Memory B cell (primary cell): ENCODE results near the gene HES5.
A peak's percentile ranks its signal among the peaks of the same experiment; 100 is the strongest.

Experiments used
- ATAC-seq: fragments of 150-1000 bp; cut with Tn5 transposase; 2 replicates; pipeline ENCODE4 v1.10.0; 2021; ENCODE audit warnings: low read depth, mild to moderate bottlenecking, moderate library complexity
- DNase-seq, 2 donors: peaks; one replicate each; pipeline ENCODE4 v3.0.0; 2022; ENCODE audit warnings: low spot score in 2 of 2
- H3K27ac Mint-ChIP-seq: one replicate; pipeline ENCODE4 v1.8.0; 2022; ENCODE audit warnings: mild to moderate bottlenecking, moderate library complexity, mixed read lengths
- H3K27me3 Mint-ChIP-seq: one replicate; pipeline ENCODE4 v1.8.0; 2022; ENCODE audit warnings: mixed read lengths
- H3K36me3 Mint-ChIP-seq: one replicate; pipeline ENCODE4 v1.8.0; 2022; ENCODE audit warnings: mild to moderate bottlenecking, mixed read lengths
- H3K4me1 Mint-ChIP-seq: one replicate; pipeline ENCODE4 v1.8.0; 2022; ENCODE audit warnings: mixed read lengths
- H3K4me3 Mint-ChIP-seq: one replicate; pipeline ENCODE4 v1.8.0; 2022; ENCODE audit warnings: mild to moderate bottlenecking, moderate library complexity, mixed read lengths
- H3K9me3 Mint-ChIP-seq: one replicate; pipeline ENCODE4 v1.8.0; 2022; ENCODE audit warnings: mixed read lengths

HES5 gene

DNA sequence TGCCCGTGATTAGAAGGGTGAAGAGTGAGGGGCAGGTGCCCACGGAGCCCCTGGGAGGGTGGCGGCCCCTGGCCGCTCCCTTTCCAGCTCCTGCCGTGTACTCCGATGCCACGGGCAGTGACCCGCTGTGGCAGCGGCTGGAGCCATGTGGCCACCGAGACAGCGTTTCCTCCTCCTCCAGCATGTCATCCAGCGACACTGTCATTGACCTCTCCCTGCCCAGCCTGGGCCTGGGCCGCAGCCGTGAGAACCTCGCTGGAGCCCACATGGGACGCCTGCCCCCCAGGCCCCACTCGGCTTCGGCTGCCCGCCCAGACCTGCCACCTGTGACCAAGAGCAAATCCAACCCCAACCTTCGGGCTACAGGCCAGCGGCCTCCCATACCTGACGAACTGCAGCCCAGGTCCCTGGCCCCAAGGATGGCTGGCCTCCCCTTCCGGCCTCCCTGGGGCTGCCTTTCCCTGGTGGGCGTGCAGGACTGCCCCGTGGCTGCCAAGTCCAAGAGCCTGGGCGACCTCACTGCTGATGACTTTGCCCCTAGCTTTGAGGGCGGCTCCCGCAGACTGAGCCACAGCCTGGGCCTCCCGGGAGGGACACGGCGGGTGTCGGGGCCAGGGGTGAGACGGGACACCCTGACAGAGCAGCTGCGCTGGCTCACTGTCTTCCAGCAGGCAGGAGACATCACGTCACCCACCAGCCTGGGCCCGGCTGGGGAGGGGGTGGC is 25.7 kb downstream of the HES5 start:
- no peak for DNase-seq
- no peak overlapping the region for H3K27ac Mint-ChIP-seq
- H3K4me1 Mint-ChIP-seq: peaks cover 6% of the 10 kb centered on the region
- ATAC-seq: no peak
- H3K27me3 Mint-ChIP-seq: no peaks in the 10 kb centered on the region
- H3K9me3 Mint-ChIP-seq: no peaks in the 10 kb centered on the region
- H3K36me3 Mint-ChIP-seq: peaks cover 3% of the 10 kb centered on the region
- no peak overlapping the region for H3K4me3 Mint-ChIP-seq

DNA sequence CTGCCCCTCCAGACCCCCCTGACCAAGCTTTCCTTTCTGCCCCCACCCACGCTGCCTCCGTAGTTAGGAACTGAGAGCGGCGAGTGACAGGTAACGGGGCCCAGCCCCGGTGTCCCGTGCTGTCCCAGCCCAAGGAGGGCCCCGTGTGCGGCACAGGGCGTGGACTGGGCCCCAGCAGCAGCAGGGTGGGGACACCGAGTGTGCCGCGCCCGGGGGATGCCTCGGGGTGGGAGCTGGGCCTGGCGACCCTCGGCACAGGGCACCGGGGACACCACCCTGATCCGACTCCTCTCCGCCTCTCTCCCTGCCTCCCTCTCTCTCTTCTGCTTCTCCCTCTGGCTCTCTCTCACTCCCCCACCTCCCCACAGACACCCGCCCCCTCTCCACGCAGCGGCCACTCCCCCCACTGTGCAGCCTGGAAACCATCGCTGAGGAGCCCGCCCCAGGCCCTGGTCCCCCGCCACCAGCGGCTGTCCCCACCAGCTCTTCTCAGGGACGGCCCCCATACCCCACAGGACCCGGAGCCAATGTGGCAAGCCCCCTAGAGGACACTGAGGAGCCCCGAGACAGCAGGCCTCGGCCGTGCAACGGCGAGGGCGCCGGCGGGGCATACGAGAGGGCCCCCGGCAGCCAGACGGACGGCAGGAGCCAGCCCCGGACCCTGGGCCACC is 26.4 kb downstream of the HES5 start:
- Mint-ChIP-seq H3K36me3 (peaks cover 3% of the 10 kb centered on the region), H3K4me3 (no peak overlapping the region), H3K9me3 (no peaks in the 10 kb centered on the region), H3K27ac (no peak overlapping the region), H3K4me1 (peaks cover 11% of the 10 kb centered on the region), H3K27me3 (no peaks in the 10 kb centered on the region)
- no peak for DNase-seq
- ATAC-seq: no peak

DNA sequence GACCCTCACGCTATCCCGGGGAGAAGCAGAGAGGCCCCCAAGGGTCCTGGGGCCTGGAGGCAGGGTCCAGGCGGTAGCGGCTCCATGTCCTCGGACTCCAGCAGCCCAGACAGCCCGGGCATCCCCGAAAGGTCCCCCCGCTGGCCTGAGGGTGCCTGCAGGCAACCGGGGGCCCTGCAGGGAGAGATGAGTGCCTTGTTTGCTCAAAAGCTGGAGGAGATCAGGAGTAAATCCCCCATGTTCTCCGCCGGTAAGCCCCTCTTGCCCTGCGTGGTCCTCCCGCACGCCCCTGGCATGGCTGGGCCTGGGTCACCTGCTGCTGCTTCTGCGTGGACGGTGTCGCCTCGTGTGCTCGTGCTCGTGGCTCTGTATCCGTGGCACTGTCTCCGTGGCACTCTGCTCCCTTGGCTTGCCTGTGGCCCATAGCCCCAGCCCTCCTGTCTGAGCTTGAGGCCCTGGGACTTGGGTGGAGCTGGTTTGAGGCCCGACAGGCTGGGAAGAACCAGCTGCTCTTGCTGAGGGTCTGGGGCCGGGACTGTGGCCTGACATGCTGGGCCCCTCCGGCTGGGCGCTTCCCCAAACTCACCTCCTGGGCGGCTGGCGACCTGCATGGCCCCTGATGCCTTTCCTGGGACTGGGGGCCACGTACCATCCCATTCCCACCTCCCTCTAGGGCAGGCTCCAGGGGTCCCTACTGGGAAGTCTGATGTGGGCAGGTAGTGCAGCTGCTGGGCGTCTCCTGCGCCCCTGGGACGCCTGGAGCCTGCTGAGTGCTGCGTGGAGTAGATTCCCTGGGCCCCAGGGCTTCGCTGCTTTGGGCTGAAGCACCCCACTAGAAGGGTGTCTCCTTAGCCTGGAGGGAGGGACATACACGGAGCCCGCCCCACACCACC is 27.2 kb downstream of the HES5 start:
- no peak for ATAC-seq

DNA sequence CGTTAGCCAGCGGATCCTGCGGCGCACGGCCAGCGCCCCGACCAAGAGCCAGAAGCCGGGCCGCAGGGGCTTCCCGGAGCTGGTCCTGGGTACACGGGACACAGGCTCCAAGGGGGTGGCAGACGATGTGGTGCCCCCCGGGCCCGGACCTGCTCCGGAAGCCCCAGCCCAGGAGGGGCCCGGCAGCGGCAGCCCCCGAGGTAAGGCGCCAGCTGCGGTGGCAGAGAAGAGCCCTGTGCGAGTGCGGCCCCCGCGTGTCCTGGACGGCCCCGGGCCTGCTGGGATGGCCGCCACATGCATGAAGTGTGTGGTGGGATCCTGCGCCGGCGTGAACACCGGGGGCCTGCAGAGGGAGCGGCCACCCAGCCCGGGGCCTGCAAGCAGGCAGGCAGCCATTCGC is 27.9 kb downstream of the HES5 start:
- H3K27me3 Mint-ChIP-seq: no peaks in the 10 kb centered on the region
- no peaks in the 10 kb centered on the region for H3K9me3 Mint-ChIP-seq
- ATAC-seq (no peak), DNase-seq (no peak)
- no peak overlapping the region for H3K27ac Mint-ChIP-seq
- H3K4me1 Mint-ChIP-seq: peaks cover 14% of the 10 kb centered on the region
- no peaks in the 10 kb centered on the region for H3K36me3 Mint-ChIP-seq
- no peak overlapping the region for H3K4me3 Mint-ChIP-seq

More for the DNA sequence above, 27.2 kb downstream of the HES5 start:
- Mint-ChIP-seq H3K4me1 (peaks cover 13% of the 10 kb centered on the region), H3K27me3 (no peaks in the 10 kb centered on the region), H3K9me3 (no peaks in the 10 kb centered on the region), H3K27ac (no peak overlapping the region), H3K36me3 (no peaks in the 10 kb centered on the region), H3K4me3 (no peak overlapping the region)
- DNase-seq: no peak

DNA sequence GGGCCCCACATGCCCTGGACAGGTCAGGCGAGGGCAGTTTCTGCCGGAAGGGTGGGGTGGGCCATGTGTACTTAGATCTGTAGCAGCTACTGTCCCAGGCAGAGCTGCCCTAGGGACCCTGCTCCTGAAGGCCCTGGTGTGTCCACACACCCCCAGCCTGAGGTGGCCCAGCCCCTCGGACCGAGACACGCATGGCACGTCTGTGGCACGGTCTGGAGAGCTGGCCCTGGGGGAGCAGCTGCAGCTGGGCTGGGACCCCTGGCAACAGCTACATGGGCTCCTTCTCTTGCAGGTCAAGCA is 28.3 kb downstream of the HES5 start:
- no peak for ATAC-seq
- Mint-ChIP-seq H3K4me1 (peaks cover 16% of the 10 kb centered on the region), H3K27me3 (no peaks in the 10 kb centered on the region), H3K27ac (no peak overlapping the region), H3K9me3 (no peaks in the 10 kb centered on the region), H3K36me3 (no peaks in the 10 kb centered on the region), H3K4me3 (no peak overlapping the region)
- no peak for DNase-seq

DNA sequence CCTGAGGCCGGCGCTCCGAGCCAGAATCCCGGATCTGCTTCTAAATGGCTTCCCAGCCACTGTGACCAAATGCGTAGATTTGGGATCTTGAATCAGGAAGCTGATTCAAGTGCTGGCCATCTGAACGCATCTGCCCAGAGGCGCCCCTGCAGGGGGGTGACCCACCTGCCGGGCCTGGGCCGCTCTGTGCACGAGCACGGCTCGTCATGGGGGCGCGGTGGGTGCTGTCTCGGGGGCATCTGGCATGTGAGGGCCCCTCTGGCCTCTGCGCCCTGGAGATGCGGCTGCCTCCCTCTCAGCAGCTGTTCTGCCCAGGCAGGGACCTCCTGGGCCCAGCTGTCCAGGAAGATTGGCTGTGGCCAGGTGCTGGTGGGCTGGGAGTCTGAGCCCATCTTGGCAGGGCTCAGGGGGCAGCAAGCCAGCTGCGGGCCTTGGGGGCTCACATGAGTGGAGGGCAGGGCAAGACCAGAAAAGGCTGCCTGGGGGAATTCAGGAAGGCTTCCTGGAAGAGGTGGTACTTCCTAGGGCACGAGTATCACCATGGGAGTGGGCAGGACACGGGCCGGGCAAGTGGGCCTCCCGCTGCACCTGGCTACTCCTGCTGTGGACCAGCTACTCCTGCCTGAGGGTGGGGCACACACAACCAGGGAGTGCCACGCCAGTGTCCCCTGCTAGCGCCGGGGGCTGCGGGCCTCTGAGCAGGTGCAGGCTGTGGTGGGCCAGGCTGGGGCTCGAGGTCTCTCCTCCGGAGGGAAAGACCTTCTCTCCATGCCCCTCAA is 28.8 kb downstream of the HES5 start:
- Mint-ChIP-seq H3K36me3 (no peaks in the 10 kb centered on the region), H3K4me3 (no peak overlapping the region), H3K4me1 (peaks cover 18% of the 10 kb centered on the region), H3K9me3 (no peaks in the 10 kb centered on the region), H3K27ac (no peak overlapping the region), H3K27me3 (no peaks in the 10 kb centered on the region)
- DNase-seq (no peak), ATAC-seq (no peak)

DNA sequence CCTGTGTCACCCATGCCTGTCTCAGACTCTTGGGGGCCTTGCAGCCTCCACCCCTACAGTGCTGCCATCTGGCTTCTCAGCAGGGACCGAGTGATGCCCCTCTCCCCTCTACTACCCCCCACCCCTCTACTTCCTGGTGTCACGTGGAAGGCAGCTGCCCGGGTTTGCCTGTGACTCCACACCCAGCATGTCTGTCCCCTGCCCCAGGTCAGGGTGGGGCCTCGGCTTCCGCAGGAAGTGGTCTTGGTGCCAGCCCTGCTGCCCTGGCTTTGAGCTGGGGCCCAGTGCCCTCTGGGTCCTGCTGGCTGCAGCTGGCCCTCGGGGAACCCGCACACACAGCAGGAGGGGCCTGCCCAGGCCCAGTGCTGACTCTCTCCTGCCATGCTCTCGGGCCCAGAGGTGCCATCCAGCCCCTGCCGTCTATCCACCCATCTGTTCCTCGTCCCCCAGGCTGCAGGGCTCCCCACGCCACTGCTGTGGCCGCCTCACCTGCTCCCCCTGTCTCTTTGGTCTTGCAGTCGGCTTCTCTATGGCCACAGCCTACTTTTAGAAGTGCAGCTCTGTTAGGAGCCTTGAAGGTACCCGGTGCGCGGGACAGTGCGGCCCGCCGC is 30.0 kb downstream of the HES5 start:
- DNase-seq (no peak), ATAC-seq (peak; percentile 7)
- peak overlapping the region; percentile 66 for H3K4me3 Mint-ChIP-seq
- peak overlapping the region; percentile 62 for H3K27ac Mint-ChIP-seq
- peaks cover 26% of the 10 kb centered on the region for H3K4me1 Mint-ChIP-seq
- no peaks in the 10 kb centered on the region for H3K27me3 Mint-ChIP-seq
- H3K36me3 Mint-ChIP-seq: no peaks in the 10 kb centered on the region
- no peaks in the 10 kb centered on the region for H3K9me3 Mint-ChIP-seq

DNA sequence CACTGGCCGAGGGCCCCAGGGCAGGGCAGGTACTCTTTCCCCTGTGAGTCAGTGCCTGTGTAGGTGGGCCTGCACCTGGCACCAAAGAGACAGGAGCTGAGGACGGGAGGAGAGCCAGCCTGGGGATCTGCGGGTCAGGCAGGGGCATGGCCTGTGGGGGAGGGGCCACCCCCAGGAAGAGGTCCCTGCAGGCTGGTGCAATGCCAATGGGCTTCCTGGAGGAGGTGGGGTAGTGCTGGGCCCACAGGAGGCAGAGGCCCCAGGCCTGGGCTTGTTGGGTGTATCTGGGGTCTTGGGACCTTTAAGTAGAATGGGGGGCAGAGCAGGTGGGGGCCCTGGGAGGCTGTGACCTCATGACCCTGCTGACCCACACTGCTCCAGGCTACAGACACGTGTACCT is 30.8 kb downstream of the HES5 start:
- ATAC-seq: no peak
- Mint-ChIP-seq H3K4me3 (peak overlapping the region; percentile 8), H3K27me3 (no peaks in the 10 kb centered on the region), H3K9me3 (no peaks in the 10 kb centered on the region), H3K27ac (no peak overlapping the region), H3K36me3 (no peaks in the 10 kb centered on the region), H3K4me1 (peaks cover 27% of the 10 kb centered on the region)
- DNase-seq: no peak

DNA sequence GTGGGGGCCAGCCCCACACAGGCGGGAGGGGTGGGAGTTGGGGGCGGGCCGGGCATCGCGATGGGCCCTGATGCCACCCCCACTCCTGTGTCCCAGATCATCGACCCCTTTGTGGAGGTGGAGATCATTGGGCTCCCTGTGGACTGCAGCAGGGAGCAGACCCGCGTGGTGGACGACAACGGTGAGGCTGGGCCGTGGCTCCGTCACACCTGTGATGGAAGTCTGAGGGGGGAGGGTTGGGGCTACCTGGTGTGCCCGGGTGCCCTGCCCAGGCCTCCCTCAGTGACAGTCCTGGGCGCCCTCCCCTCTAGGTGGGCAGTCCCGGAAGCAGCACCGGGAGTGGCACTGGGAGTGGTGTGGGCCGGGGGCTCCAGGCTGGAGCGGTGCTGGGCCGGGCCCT is 31.4 kb downstream of the HES5 start:
- H3K4me1 Mint-ChIP-seq: peaks cover 33% of the 10 kb centered on the region
- no peaks in the 10 kb centered on the region for H3K36me3 Mint-ChIP-seq
- no peak overlapping the region for H3K4me3 Mint-ChIP-seq
- no peaks in the 10 kb centered on the region for H3K9me3 Mint-ChIP-seq
- H3K27ac Mint-ChIP-seq: no peak overlapping the region
- no peaks in the 10 kb centered on the region for H3K27me3 Mint-ChIP-seq
- ATAC-seq (no peak), DNase-seq (no peak)

DNA sequence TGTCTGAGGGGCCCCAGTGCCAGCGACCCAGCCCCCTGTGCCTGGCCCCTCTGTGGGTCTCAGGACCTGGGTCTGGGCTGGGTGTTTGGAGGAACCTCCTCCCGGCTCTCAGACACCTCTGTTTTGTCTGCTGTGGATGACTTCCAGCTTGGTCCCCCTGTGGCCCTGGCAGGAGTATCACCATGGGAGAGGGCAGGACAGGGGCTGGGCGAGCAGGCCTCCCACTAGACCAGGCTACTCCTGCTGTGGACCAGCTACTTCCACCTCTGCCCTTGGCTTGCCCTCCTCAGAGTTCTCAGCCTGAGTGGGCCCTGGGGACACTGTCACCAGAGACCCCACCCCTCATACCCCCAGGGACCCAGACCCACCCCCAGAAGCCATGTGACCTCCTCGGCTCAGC is 32.2 kb downstream of the HES5 start:
- H3K4me1 Mint-ChIP-seq: peaks cover 39% of the 10 kb centered on the region
- DNase-seq: no peak
- no peak overlapping the region for H3K27ac Mint-ChIP-seq

DNA sequence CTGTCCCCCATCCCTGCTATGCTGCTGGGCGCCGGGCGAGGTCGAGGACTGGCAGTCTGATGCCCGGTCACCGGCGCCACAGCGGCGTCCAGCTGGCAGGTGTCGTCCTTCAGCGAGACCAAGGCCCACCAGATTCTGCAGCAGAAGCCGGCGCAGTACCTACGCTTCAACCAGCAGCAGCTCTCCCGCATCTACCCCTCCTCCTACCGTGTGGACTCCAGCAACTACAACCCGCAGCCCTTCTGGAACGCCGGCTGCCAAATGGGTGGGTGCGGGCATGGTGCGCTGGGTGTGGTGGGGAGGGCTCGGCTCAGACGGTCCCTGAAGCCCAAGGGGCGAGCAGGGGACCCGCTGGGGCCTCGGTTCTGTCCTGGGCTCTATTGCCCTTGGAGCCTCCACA is 33.3 kb downstream of the HES5 start:
- H3K4me3 Mint-ChIP-seq: peak overlapping the region; percentile 67
- no peak for ATAC-seq
- H3K27me3 Mint-ChIP-seq: no peaks in the 10 kb centered on the region
- no peak overlapping the region for H3K27ac Mint-ChIP-seq
- DNase-seq: no peak
- no peaks in the 10 kb centered on the region for H3K9me3 Mint-ChIP-seq
- H3K36me3 Mint-ChIP-seq: no peaks in the 10 kb centered on the region
- H3K4me1 Mint-ChIP-seq: peaks cover 39% of the 10 kb centered on the region

More for the DNA sequence above, 32.2 kb downstream of the HES5 start:
- Mint-ChIP-seq H3K4me3 (no peak overlapping the region), H3K36me3 (no peaks in the 10 kb centered on the region), H3K27me3 (no peaks in the 10 kb centered on the region), H3K9me3 (no peaks in the 10 kb centered on the region)
- ATAC-seq: no peak

DNA sequence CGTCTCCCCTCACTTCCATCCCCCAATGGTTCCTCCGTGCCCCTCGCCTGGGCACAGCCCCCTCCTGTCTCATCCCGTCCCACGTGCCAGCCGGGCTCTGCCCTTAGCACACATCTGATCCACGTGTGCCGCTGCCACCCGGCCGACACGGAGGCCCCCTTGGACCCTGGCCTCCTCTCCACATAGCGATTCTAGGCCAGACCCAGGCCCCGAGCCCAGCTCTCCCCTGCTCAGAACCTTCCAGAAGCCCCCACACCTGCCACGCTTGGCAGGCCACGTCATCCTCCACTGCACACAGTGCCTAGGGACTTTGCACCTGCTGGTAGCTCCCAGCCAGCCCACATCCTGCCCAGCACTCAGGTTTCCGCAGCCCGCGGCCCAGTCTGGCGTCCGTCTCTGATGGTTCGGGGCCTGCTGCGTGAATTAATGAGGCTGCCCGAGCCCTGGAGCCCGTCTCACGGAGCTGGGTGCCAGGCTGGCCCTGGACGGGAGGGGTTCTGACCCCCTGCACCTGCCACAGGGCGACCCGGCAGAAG is 33.9 kb downstream of the HES5 start:
- H3K9me3 Mint-ChIP-seq: no peaks in the 10 kb centered on the region
- peaks cover 39% of the 10 kb centered on the region for H3K4me1 Mint-ChIP-seq
- H3K27ac Mint-ChIP-seq: peak overlapping the region; percentile 28

DNA sequence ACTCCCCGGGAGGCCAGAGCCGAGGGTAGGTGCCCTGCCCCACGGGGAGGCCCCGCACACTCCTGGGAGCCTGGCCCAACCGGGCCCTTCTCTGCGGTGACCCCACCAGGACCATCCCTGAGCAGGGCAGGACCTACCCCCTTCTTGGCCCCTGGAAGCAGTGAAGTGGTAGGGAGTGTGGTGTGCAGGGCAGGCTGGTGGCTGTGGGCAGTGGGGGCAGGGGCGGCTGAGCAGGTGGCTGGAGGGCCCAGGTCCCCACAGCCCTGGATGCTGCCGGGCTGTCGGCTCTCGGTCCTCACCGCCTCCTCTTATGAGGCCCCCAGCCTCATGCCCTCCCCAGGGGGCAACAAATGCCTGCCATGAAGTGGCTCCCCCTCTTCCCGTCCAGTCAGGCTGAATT is 34.5 kb downstream of the HES5 start:
- Mint-ChIP-seq H3K27ac (no peak overlapping the region), H3K36me3 (peaks cover 3% of the 10 kb centered on the region), H3K27me3 (no peaks in the 10 kb centered on the region), H3K9me3 (no peaks in the 10 kb centered on the region), H3K4me1 (peaks cover 36% of the 10 kb centered on the region), H3K4me3 (no peak overlapping the region)
- ATAC-seq: no peak
- DNase-seq: no peak

More for the DNA sequence above, 33.9 kb downstream of the HES5 start:
- H3K4me3 Mint-ChIP-seq: peak overlapping the region; percentile 67
- peaks cover 3% of the 10 kb centered on the region for H3K36me3 Mint-ChIP-seq
- DNase-seq: peak; percentile 37 to 54
- H3K27me3 Mint-ChIP-seq: no peaks in the 10 kb centered on the region
- peak; percentile 83 for ATAC-seq
